ENCODE results near the gene MFAP2. TPM values are rescaled to one million over a fixed set of nuclear protein-coding genes. Genes with fewer than 3 reads are reported as not detected.

The MFAP2 gene
- polyA plus RNA-seq, 1 donor from 2014 or later, result 0.43 TPM

- Mint-ChIP-seq H3K4me3 (no peak overlapping the region), H3K4me1 (no peaks in the 10 kb centered on the region), H3K27ac (no peak overlapping the region), H3K9me3 (no peaks in the 10 kb centered on the region), H3K27me3 (no peaks in the 10 kb centered on the region), H3K36me3 (peaks cover 3% of the 10 kb centered on the region)
Measured at GRCh38 chr1:16996845-16997244, 16.4 kb upstream of the MFAP2 start.

- H3K36me3 Mint-ChIP-seq, result peaks cover 5% of the 10 kb centered on the region
- H3K27me3 Mint-ChIP-seq, result no peaks in the 10 kb centered on the region
- H3K27ac Mint-ChIP-seq, result no peak overlapping the region
- H3K4me3 Mint-ChIP-seq, result no peak overlapping the region
- no peaks in the 10 kb centered on the region for H3K9me3 Mint-ChIP-seq
- no peaks in the 10 kb centered on the region for H3K4me1 Mint-ChIP-seq
Measured at GRCh38 chr1:16993521-16994038, 13.2 kb upstream of the MFAP2 start.

- no peak overlapping the region for H3K27ac Mint-ChIP-seq
- H3K4me1 Mint-ChIP-seq, result no peaks in the 10 kb centered on the region
- no peaks in the 10 kb centered on the region for H3K27me3 Mint-ChIP-seq
- H3K9me3 Mint-ChIP-seq, result no peaks in the 10 kb centered on the region
- H3K36me3 Mint-ChIP-seq, result peaks cover 5% of the 10 kb centered on the region
- H3K4me3 Mint-ChIP-seq, result no peak overlapping the region
Measured at GRCh38 chr1:16992675-16993074, 12.3 kb upstream of the MFAP2 start.

- no peaks in the 10 kb centered on the region for H3K27me3 Mint-ChIP-seq
- peaks cover 5% of the 10 kb centered on the region for H3K36me3 Mint-ChIP-seq
- no peaks in the 10 kb centered on the region for H3K4me1 Mint-ChIP-seq
- no peak overlapping the region for H3K4me3 Mint-ChIP-seq
- no peaks in the 10 kb centered on the region for H3K9me3 Mint-ChIP-seq
- H3K27ac Mint-ChIP-seq, result no peak overlapping the region
Measured at GRCh38 chr1:16992102-16992501, 11.7 kb upstream of the MFAP2 start.

- Mint-ChIP-seq H3K27ac (no peak overlapping the region), H3K27me3 (no peaks in the 10 kb centered on the region), H3K9me3 (no peaks in the 10 kb centered on the region), H3K4me1 (no peaks in the 10 kb centered on the region), H3K4me3 (no peak overlapping the region), H3K36me3 (peaks cover 5% of the 10 kb centered on the region)
Measured at GRCh38 chr1:16991571-16991970, 11.2 kb upstream of the MFAP2 start.

GRCh38 chr1:16989676-16990391 is 9.4 kb upstream of the MFAP2 start:
- peak overlapping the region in 1 of 3 donors; percentile 4 for H3K27ac Mint-ChIP-seq
- no peaks in the 10 kb centered on the region for H3K27me3 Mint-ChIP-seq
- no peak overlapping the region for H3K4me3 Mint-ChIP-seq
- peaks cover 5% of the 10 kb centered on the region for H3K36me3 Mint-ChIP-seq
- H3K4me1 Mint-ChIP-seq, result no peaks in the 10 kb centered on the region
- no peaks in the 10 kb centered on the region for H3K9me3 Mint-ChIP-seq

DNA sequence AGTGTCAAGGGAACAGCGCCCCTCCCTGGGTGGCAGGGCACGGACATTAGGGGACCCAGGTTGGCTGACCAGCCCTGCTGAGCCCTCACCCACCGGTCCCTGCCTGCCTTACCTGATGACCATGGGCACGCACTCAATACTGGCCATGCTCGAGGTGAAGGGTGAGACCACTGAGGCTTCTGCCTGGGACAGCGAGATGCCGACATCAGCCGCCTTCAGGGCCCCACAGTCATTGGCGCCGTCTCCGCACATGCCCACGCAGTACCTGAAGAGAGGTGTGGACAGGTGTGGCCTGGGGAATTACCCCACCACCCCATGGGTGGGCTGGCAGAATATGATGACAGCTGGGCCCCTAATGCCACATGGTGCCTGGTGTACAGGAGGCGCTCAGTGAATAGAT is 7.8 kb upstream of the MFAP2 start:
- Mint-ChIP-seq H3K27me3 (peaks cover 3% of the 10 kb centered on the region), H3K36me3 (peaks cover 6% of the 10 kb centered on the region), H3K9me3 (no peaks in the 10 kb centered on the region), H3K4me3 (no peak overlapping the region), H3K4me1 (no peaks in the 10 kb centered on the region), H3K27ac (no peak overlapping the region)

GRCh38 chr1:16986962-16987361 is 6.5 kb upstream of the MFAP2 start:
- Mint-ChIP-seq H3K4me3 (no peak overlapping the region), H3K27me3 (peaks cover 9% of the 10 kb centered on the region), H3K27ac (no peak overlapping the region), H3K36me3 (peaks cover 7% of the 10 kb centered on the region), H3K9me3 (no peaks in the 10 kb centered on the region), H3K4me1 (no peaks in the 10 kb centered on the region)

GRCh38 chr1:16986560-16986959 is 6.1 kb upstream of the MFAP2 start:
- H3K27ac Mint-ChIP-seq, result no peak overlapping the region
- peaks cover 7% of the 10 kb centered on the region for H3K36me3 Mint-ChIP-seq
- H3K27me3 Mint-ChIP-seq, result peaks cover 10% of the 10 kb centered on the region
- H3K4me1 Mint-ChIP-seq, result no peaks in the 10 kb centered on the region
- H3K4me3 Mint-ChIP-seq, result no peak overlapping the region
- H3K9me3 Mint-ChIP-seq, result no peaks in the 10 kb centered on the region

- Mint-ChIP-seq H3K27me3 (peaks cover 14% of the 10 kb centered on the region), H3K4me1 (peaks cover 0 to 3% (median under 1%) of the 10 kb centered on the region in 3 donors), H3K36me3 (peaks cover 4% of the 10 kb centered on the region), H3K9me3 (no peaks in the 10 kb centered on the region), H3K27ac (no peak overlapping the region), H3K4me3 (no peak overlapping the region)
Measured at GRCh38 chr1:16986113-16986512, 5.7 kb upstream of the MFAP2 start.

GRCh38 chr1:16984717-16985116 is 4.3 kb upstream of the MFAP2 start:
- Mint-ChIP-seq H3K27me3 (peaks cover 20% of the 10 kb centered on the region), H3K9me3 (no peaks in the 10 kb centered on the region), H3K4me3 (no peak overlapping the region), H3K4me1 (peaks cover 0 to 6% (median 5%) of the 10 kb centered on the region in 3 donors), H3K36me3 (peaks cover 2% of the 10 kb centered on the region), H3K27ac (no peak overlapping the region)

GRCh38 chr1:16983649-16984048 is 3.2 kb upstream of the MFAP2 start:
- no peak overlapping the region for H3K27ac Mint-ChIP-seq
- H3K27me3 Mint-ChIP-seq, result peaks cover 20% of the 10 kb centered on the region
- H3K4me3 Mint-ChIP-seq, result no peak overlapping the region
- H3K4me1 Mint-ChIP-seq, result peaks cover 0 to 6% (median 5%) of the 10 kb centered on the region in 3 donors
- H3K9me3 Mint-ChIP-seq, result no peaks in the 10 kb centered on the region
- H3K36me3 Mint-ChIP-seq, result peaks cover 2% of the 10 kb centered on the region

GRCh38 chr1:16982902-16983301 is 2.5 kb upstream of the MFAP2 start:
- no peak overlapping the region for H3K4me3 Mint-ChIP-seq

GRCh38 chr1:16981269-16981849 is 939 bp upstream of the MFAP2 start:
- H3K27ac Mint-ChIP-seq, result peak overlapping the region in 1 of 3 donors; percentile 72
- H3K4me1 Mint-ChIP-seq, result peaks cover 0 to 7% (median 6%) of the 10 kb centered on the region in 3 donors
- peaks cover 2% of the 10 kb centered on the region for H3K36me3 Mint-ChIP-seq
- no peaks in the 10 kb centered on the region for H3K9me3 Mint-ChIP-seq
- H3K4me3 Mint-ChIP-seq, result peak overlapping the region in 3 of 4 donors; percentile 39 to 72 (median 63)
- peaks cover 20% of the 10 kb centered on the region for H3K27me3 Mint-ChIP-seq

More at GRCh38 chr1:16982902-16983301, 2.5 kb upstream of the MFAP2 start:
- Mint-ChIP-seq H3K4me1 (peaks cover 0 to 6% (median 5%) of the 10 kb centered on the region in 3 donors), H3K27me3 (peaks cover 20% of the 10 kb centered on the region), H3K9me3 (no peaks in the 10 kb centered on the region), H3K36me3 (peaks cover 2% of the 10 kb centered on the region), H3K27ac (no peak overlapping the region)

GRCh38 chr1:16979475-16980327 is 719 bp downstream of the MFAP2 start:
- peaks cover 2% of the 10 kb centered on the region for H3K36me3 Mint-ChIP-seq
- peak overlapping the region in 2 of 4 donors; percentile 41 to 81 for H3K4me3 Mint-ChIP-seq
- H3K27me3 Mint-ChIP-seq, result peaks cover 20% of the 10 kb centered on the region
- H3K4me1 Mint-ChIP-seq, result peaks cover 0 to 7% (median 6%) of the 10 kb centered on the region in 3 donors
- H3K27ac Mint-ChIP-seq, result no peak overlapping the region
- no peaks in the 10 kb centered on the region for H3K9me3 Mint-ChIP-seq

All from IgD-negative memory B cell (primary cell).